HepG2 (cell line): ENCODE results near the gene TECTB. TPM values are rescaled to one million over a fixed set of nuclear protein-coding genes. Genes with fewer than 3 reads are reported as not detected.

Source experiments
- AGO2 ChIP-seq: fragments of 200-400 bp; formaldehyde crosslinking; optimal IDR thresholded peaks from 2 replicates; pipeline ENCODE3; 2017; ENCODE audit warnings: mild to moderate bottlenecking, low read depth, low read length, moderate library complexity
- FIP1L1 ChIP-seq: fragments of 200-400 bp; formaldehyde crosslinking; IDR thresholded peaks from 2 replicates; pipeline ENCODE4 v1.6.1; 2018; ENCODE audit warnings: low read depth, mild to moderate bottlenecking, low read length, moderate library complexity, borderline replicate concordance; ENCODE audit not compliant: insufficient read depth
- FOXO4 ChIP-seq: sonication (generic); formaldehyde crosslinking; conservative IDR thresholded peaks from 2 replicates; pipeline ENCODE4 v1.8.1; 2023; ENCODE audit warnings: missing genetic modification reagents
- HMGXB3 ChIP-seq: sonication (generic); formaldehyde crosslinking; IDR thresholded peaks from 2 replicates; pipeline ENCODE4 v1.4.0; 2020; ENCODE audit warnings: missing genetic modification reagents, borderline replicate concordance
- HNF4G ChIP-seq, 2 experiments: sonication (generic) in 1 of 2; formaldehyde crosslinking in 1 of 2; IDR thresholded peaks; 2 replicates each; pipeline versions ENCODE4 v1.4.0 to v1.6.1; 2011 to 2020; ENCODE audit warnings: borderline replicate concordance in 2 of 2, low read depth in 2 of 2, mild to moderate bottlenecking in 2 of 2, low read length in 1 of 2, missing genetic modification reagents in 1 of 2, moderate library complexity in 1 of 2
- MLX ChIP-seq: IDR thresholded peaks from 2 replicates; pipeline ENCODE4 v1.6.1; 2016
- PATZ1 ChIP-seq: sonication (generic); formaldehyde crosslinking; IDR thresholded peaks from 2 replicates; pipeline ENCODE4 v1.4.0; 2020; ENCODE audit warnings: missing genetic modification reagents
- RCOR2 ChIP-seq: IDR thresholded peaks from 2 replicates; pipeline ENCODE4 v1.6.1; 2016; ENCODE audit warnings: missing biosample characterization, missing genetic modification reagents
- SOX6 ChIP-seq, 2 experiments: fragments of 450-650 bp in 1 of 2; sonication (generic) in 1 of 2; formaldehyde crosslinking in 1 of 2; IDR thresholded peaks; 2 replicates each; pipeline versions ENCODE4 v1.4.0 to v1.6.1; 2017 to 2020; ENCODE audit warnings: antibody characterized with exemption in 1 of 2, mild to moderate bottlenecking in 1 of 2, missing genetic modification reagents in 1 of 2
- TAF15 ChIP-seq: fragments of 200-400 bp; formaldehyde crosslinking; IDR thresholded peaks from one replicate; pipeline ENCODE4 v1.6.1; 2018; ENCODE audit warnings: mild to moderate bottlenecking, low read depth, low read length; ENCODE audit not compliant: poor library complexity, severe bottlenecking
- TBX2 ChIP-seq: sonication (generic); formaldehyde crosslinking; IDR thresholded peaks from 2 replicates; pipeline ENCODE4 v1.5.0; 2020; ENCODE audit warnings: missing genetic modification reagents, mild to moderate bottlenecking, borderline replicate concordance
- THAP11 ChIP-seq: IDR thresholded peaks from 2 replicates; pipeline ENCODE4 v1.6.1; 2016; ENCODE audit warnings: missing biosample characterization, missing genetic modification reagents
- ZNF253 ChIP-seq: sonication (generic); formaldehyde crosslinking; IDR thresholded peaks from 2 replicates; pipeline ENCODE4 v1.8.0; 2022; ENCODE audit warnings: mild to moderate bottlenecking, missing genetic modification reagents, borderline replicate concordance
- ZNF331 ChIP-seq: sonication (generic); formaldehyde crosslinking; IDR thresholded peaks from 2 replicates; pipeline ENCODE4 v1.4.0; 2020; ENCODE audit warnings: missing genetic modification reagents
- polyA plus RNA-seq, 8 experiments: library from polyadenylated mRNA; depleted of rRNA in 3 of 8; stranded (reverse) in 7 of 8; unstranded in 1 of 8; fragments of >200 nt; fragmentation: Illumina TruSeq in 4 of 8; extraction: Trizol in 4 of 8; gene quantifications; 2 replicates each; pipeline versions ENCODE4 v1.2.1 to v1.2.3, GENCODE V29; 2011 to 2016; ENCODE audit warnings: low read depth in 4 of 8, missing spikeins in 1 of 8, mixed read lengths in 1 of 8; ENCODE audit not compliant: insufficient read depth in 1 of 8
- total RNA-seq, 5 experiments: library from RNA; depleted of rRNA; stranded (reverse); fragments of >200 nt; fragmentation: Illumina TruSeq; extraction: Trizol; gene quantifications; 2 replicates each; pipeline ENCODE4 v1.2.3, GENCODE V29; 2016; ENCODE audit warnings: low read depth in 1 of 5

Gene TECTB
- total and polyA plus RNA-seq, 2 of the 13 experiments (the other 11 are each of a cell fraction or from before 2014, with no cell fraction given), result 0.78 to 1.8 TPM

- no peak for TF ChIP-seq HMGXB3 (CRISPR knock-in tag)
- TF ChIP-seq AGO2, result no peak
- peak; percentile 82 for TF ChIP-seq HNF4G (IDR thresholded peaks at IDR 0.05; ENCODE audit: borderline replicate concordance, low read depth, low read length)
- no peak for TF ChIP-seq HNF4G (CRISPR knock-in tag; IDR thresholded peaks at IDR 0.05; ENCODE audit: borderline replicate concordance, low read depth)
- peak; percentile 75; the same call in 1 of the 2 replicates for TF ChIP-seq RCOR2 (CRISPR knock-in tag)
- peak; percentile 40; the same call in 1 of the 2 replicates for TF ChIP-seq TBX2 (CRISPR knock-in tag)
- peak; percentile 50; the same call in 1 of the 2 replicates for TF ChIP-seq ZNF331 (CRISPR knock-in tag)
- peak; percentile 28; the same call in 1 of the 2 replicates for TF ChIP-seq PATZ1 (CRISPR knock-in tag)
- no peak for TF ChIP-seq SOX6 (IDR thresholded peaks at IDR 0.05)
- TF ChIP-seq SOX6 (CRISPR knock-in tag; IDR thresholded peaks at IDR 0.05), result peak; percentile 82
- TF ChIP-seq MLX (CRISPR knock-in tag), result 0 out of 2 replicates have a peak, but pooled peaks have one; percentile 43
- TF ChIP-seq ZNF253 (CRISPR knock-in tag), result no peak
- peak; percentile 39; the same call in 1 of the 2 replicates for TF ChIP-seq THAP11
- no peak for TF ChIP-seq TAF15
- no peak for TF ChIP-seq FOXO4 (CRISPR knock-in tag)
- no peak for TF ChIP-seq FIP1L1
These were observed 21.2 kb downstream of the TECTB start (continued) for GRCh38 chr10:112304267-112304859.
